Natural killer cell (primary cell): ENCODE data around the gene MGAT5B. TPM values are rescaled to one million over a fixed set of nuclear protein-coding genes. Genes with fewer than 3 reads are reported as not detected.

Source experiments
- ATAC-seq, 3 donors: fragments of 150-1000 bp in 2 of 3; fragments of 200-7000 bp in 1 of 3; cut with Tn5 transposase; 1 replicate in 1 of 3; 2 replicates in 2 of 3; pipeline ENCODE4 v1.10.0; 2021; ENCODE audit warnings: mild to moderate bottlenecking in 2 of 3, moderate library complexity in 2 of 3
- DNase-seq, 2 donors: peaks; one replicate each; pipeline versions ENCODE4 v3.0.0 to v3.0.0-alpha.2; 2013 to 2021; ENCODE audit warnings: mixed read lengths in 1 of 2
- H3K27ac ChIP-seq: one replicate; pipeline ENCODE4 v1.5.1; 2013; ENCODE audit warnings: mild to moderate bottlenecking, low read length
- H3K27me3 ChIP-seq: one replicate; pipeline ENCODE4 v1.6.1; 2013; ENCODE audit warnings: low read length; ENCODE audit not compliant: control insufficient read depth, insufficient read depth
- H3K36me3 ChIP-seq: one replicate; pipeline ENCODE4 v1.6.1; 2013; ENCODE audit warnings: low read length; ENCODE audit not compliant: control insufficient read depth, insufficient read depth
- H3K4me1 ChIP-seq: one replicate; pipeline ENCODE4 v1.6.1; 2013; ENCODE audit warnings: low read length; ENCODE audit not compliant: control insufficient read depth, insufficient read depth
- H3K4me3 ChIP-seq: one replicate; pipeline ENCODE4 v1.5.1; 2013; ENCODE audit warnings: low read length
- H3K9me3 ChIP-seq: one replicate; pipeline ENCODE4 v1.6.1; 2013; ENCODE audit warnings: low read length; ENCODE audit not compliant: control insufficient read depth, insufficient read depth
- H3K27ac Mint-ChIP-seq, 2 donors: one replicate each; pipeline ENCODE4 v1.8.0; 2022; ENCODE audit warnings: mild to moderate bottlenecking in 2 of 2, mixed read lengths in 2 of 2, moderate library complexity in 1 of 2
- H3K27me3 Mint-ChIP-seq, 2 donors: one replicate each; pipeline ENCODE4 v1.8.0; 2022; ENCODE audit warnings: low read depth in 2 of 2, mixed read lengths in 2 of 2
- H3K36me3 Mint-ChIP-seq: one replicate; pipeline ENCODE4 v1.8.0; 2022; ENCODE audit warnings: mixed read lengths
- H3K4me1 Mint-ChIP-seq, 2 donors: one replicate each; pipeline ENCODE4 v1.8.0; 2022; ENCODE audit warnings: mixed read lengths in 2 of 2
- H3K4me3 Mint-ChIP-seq: one replicate; pipeline ENCODE4 v1.8.0; 2022; ENCODE audit warnings: mild to moderate bottlenecking, moderate library complexity, mixed read lengths
- H3K9me3 Mint-ChIP-seq, 2 donors: one replicate each; pipeline ENCODE4 v1.8.0; 2022; ENCODE audit warnings: mixed read lengths in 2 of 2
- CTCF ChIP-seq: fragments of 200-600 bp; IDR thresholded peaks from one replicate; pipeline ENCODE4 v1.8.0; 2022; ENCODE audit warnings: antibody characterized with exemption
- WGBS: methylation state at CpG from one replicate; pipeline ENCODE4 v1.1.7; 2013; ENCODE audit warnings: missing lambda C conversion rate; ENCODE audit not compliant: insufficient coverage; 5-methylcytosine and 5-hydroxymethylcytosine counted together
- intact Hi-C: fragments of 100-400 bp; cut with micrococcal nuclease; formaldehyde crosslinking; loops from one replicate; pipeline ENCODE4 v1.14.2; 2022
- total RNA-seq, 4 donors: library from RNA; stranded (reverse); fragments of 120-200 nt in 1 of 4; gene quantifications; one replicate each; pipeline versions ENCODE4 v1.2.3 to v1.2.4, GENCODE V29; 2013 to 2022

MGAT5B gene
- total RNA-seq, 3 donors from 2014 or later (not counting 1 experiment from before 2014, with no cell fraction given) = not detected

- 88% methylated on average over 9 of the region's 9 CpGs for WGBS
- Mint-ChIP-seq H3K4me1 (no peaks in the 10 kb centered on the region), H3K4me3 (no peak overlapping the region), H3K27ac (no peak overlapping the region), H3K36me3 (no peaks in the 10 kb centered on the region), H3K27me3 (peaks cover 0 to 8% of the 10 kb centered on the region in 2 donors), H3K9me3 (no peaks in the 10 kb centered on the region)
- no peaks in the 10 kb centered on the region for H3K9me3 ChIP-seq
- no peaks in the 10 kb centered on the region for H3K27me3 ChIP-seq
- intact Hi-C loops = no loop called here
- no peaks in the 10 kb centered on the region for H3K36me3 ChIP-seq
- no peak overlapping the region for H3K4me3 ChIP-seq
- no peak overlapping the region for H3K27ac ChIP-seq
- DNase-seq (no peak), ATAC-seq (peak in 1 of 3 donors; percentile 12)
- H3K4me1 ChIP-seq = peaks cover 7% of the 10 kb centered on the region
- TF ChIP-seq CTCF = no peak
These were observed 90.8 kb downstream of the MGAT5B start for GRCh38 chr17:76958974-76959373.

- no peaks in the 10 kb centered on the region for H3K27me3 ChIP-seq
- Mint-ChIP-seq H3K9me3 (no peaks in the 10 kb centered on the region), H3K36me3 (no peaks in the 10 kb centered on the region), H3K27me3 (peaks cover 0 to 14% of the 10 kb centered on the region in 2 donors), H3K27ac (no peak overlapping the region), H3K4me3 (no peak overlapping the region), H3K4me1 (no peaks in the 10 kb centered on the region)
- no peak overlapping the region for H3K27ac ChIP-seq
- H3K4me3 ChIP-seq = no peak overlapping the region
- peaks cover 7% of the 10 kb centered on the region for H3K4me1 ChIP-seq
- DNase-seq (no peak), ATAC-seq (no peak)
- TF ChIP-seq CTCF = no peak
- H3K36me3 ChIP-seq = no peaks in the 10 kb centered on the region
- intact Hi-C loops = no loop called here
- no peaks in the 10 kb centered on the region for H3K9me3 ChIP-seq
- WGBS = 89% methylated on average over 8 of the region's 13 CpGs
These were observed 93.7 kb downstream of the MGAT5B start for GRCh38 chr17:76961869-76962268.

- WGBS = 97% methylated on average over 1 of the region's 1 CpG
- Mint-ChIP-seq H3K27ac (no peak overlapping the region), H3K4me1 (no peaks in the 10 kb centered on the region), H3K27me3 (peaks cover 0 to 14% of the 10 kb centered on the region in 2 donors), H3K36me3 (no peaks in the 10 kb centered on the region), H3K4me3 (no peak overlapping the region), H3K9me3 (no peaks in the 10 kb centered on the region)
- Histone ChIP-seq H3K4me1 (no peaks in the 10 kb centered on the region), H3K27ac (no peak overlapping the region), H3K36me3 (no peaks in the 10 kb centered on the region), H3K27me3 (no peaks in the 10 kb centered on the region), H3K4me3 (no peak overlapping the region), H3K9me3 (no peaks in the 10 kb centered on the region)
- DNase-seq = no peak
- TF ChIP-seq CTCF = no peak
- no peak for ATAC-seq
- intact Hi-C loops = no loop called here
These were observed 94.7 kb downstream of the MGAT5B start for GRCh38 chr17:76962858-76963257.

- no peaks in the 10 kb centered on the region for H3K36me3 ChIP-seq
- H3K27me3 ChIP-seq = peaks cover 4% of the 10 kb centered on the region
- peaks cover 19% of the 10 kb centered on the region for H3K4me1 ChIP-seq
- peaks cover 10 to 20% of the 10 kb centered on the region in 2 donors for H3K27me3 Mint-ChIP-seq
- no peaks in the 10 kb centered on the region for H3K9me3 ChIP-seq
- no peak overlapping the region for H3K27ac Mint-ChIP-seq
- DNase-seq (no peak), ATAC-seq (no peak)
- intact Hi-C loops = no loop called here
- 96% methylated on average over 3 of the region's 4 CpGs for WGBS
- TF ChIP-seq CTCF = no peak
- no peak overlapping the region for H3K27ac ChIP-seq
- H3K36me3 Mint-ChIP-seq = no peaks in the 10 kb centered on the region
- H3K4me1 Mint-ChIP-seq = peaks cover 7 to 13% of the 10 kb centered on the region in 2 donors
- H3K4me3 Mint-ChIP-seq = no peak overlapping the region
- H3K9me3 Mint-ChIP-seq = no peaks in the 10 kb centered on the region
- no peak overlapping the region for H3K4me3 ChIP-seq
These were observed 97.8 kb downstream of the MGAT5B start for GRCh38 chr17:76966016-76966415.
